ENCODE measurements around the gene KCNQ1OT1. TPM values are rescaled to one million over a fixed set of nuclear protein-coding genes. Genes with fewer than 3 reads are reported as not detected.

Gene KCNQ1OT1
- total RNA-seq, 1 experiment from 2014 or later = 2.4 TPM

DNA sequence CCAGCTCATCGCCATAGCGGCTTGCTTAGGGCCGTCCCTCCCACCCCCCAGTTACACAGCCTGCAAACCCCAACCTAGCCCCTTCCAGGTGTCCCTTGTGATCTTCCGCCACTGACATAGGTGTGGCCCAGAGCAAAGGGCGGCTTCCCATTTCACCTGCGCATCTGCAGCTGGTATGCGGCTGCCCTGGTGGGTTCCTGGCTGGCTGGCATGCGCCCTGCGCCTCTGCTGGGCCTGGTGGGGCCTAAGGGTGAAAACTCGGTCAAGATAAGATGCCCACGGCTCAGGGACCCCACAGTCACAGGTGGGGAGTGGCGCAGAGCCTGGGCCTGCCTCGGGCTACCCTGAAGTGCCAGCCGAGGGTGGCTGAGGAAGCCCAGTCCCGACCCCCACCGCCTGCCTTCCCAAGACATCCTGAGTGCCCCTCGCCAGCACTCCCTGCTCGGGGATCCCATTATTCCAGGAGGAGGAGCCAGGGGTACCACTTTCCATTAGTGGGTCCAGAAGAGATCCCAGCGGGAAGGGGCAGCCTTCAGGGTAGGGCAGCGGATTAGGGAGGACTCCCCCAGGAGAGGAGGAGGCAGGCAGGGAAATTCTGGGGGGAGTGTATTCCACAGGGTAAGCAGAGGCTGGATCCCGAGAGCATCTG lies 36.9 kb upstream of the KCNQ1OT1 start (continued):
- TF ChIP-seq RORB (CRISPR knock-in tag; IDR thresholded peaks at IDR 0.05) (no peak), ELF4 (CRISPR knock-in tag; IDR thresholded peaks at IDR 0.05; ENCODE audit: low read depth) (no peak), SMAD3 (CRISPR knock-in tag; IDR thresholded peaks at IDR 0.05; ENCODE audit: borderline replicate concordance) (no peak), NR2C2 (CRISPR knock-in tag; IDR thresholded peaks at IDR 0.05) (no peak), MXD4 (CRISPR knock-in tag; IDR thresholded peaks at IDR 0.05; ENCODE audit: borderline replicate concordance) (no peak), NFATC4 (CRISPR knock-in tag; IDR thresholded peaks at IDR 0.05) (no peak), CBFB (CRISPR knock-in tag; IDR thresholded peaks at IDR 0.05; ENCODE audit: low read depth) (no peak), NFE2L1 (CRISPR knock-in tag; IDR thresholded peaks at IDR 0.05) (no peak), ATF1 (CRISPR knock-in tag; IDR thresholded peaks at IDR 0.05) (no peak)
- TF ChIP-seq, protein P1, sequence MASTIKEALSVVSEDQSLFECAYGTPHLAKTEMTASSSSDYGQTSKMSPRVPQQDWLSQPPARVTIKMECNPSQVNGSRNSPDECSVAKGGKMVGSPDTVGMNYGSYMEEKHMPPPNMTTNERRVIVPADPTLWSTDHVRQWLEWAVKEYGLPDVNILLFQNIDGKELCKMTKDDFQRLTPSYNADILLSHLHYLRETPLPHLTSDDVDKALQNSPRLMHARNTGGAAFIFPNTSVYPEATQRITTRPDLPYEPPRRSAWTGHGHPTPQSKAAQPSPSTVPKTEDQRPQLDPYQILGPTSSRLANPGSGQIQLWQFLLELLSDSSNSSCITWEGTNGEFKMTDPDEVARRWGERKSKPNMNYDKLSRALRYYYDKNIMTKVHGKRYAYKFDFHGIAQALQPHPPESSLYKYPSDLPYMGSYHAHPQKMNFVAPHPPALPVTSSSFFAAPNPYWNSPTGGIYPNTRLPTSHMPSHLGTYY (CRISPR knock-in tag; IDR thresholded peaks at IDR 0.05) = no peak
- TF ChIP-seq, protein P2, sequence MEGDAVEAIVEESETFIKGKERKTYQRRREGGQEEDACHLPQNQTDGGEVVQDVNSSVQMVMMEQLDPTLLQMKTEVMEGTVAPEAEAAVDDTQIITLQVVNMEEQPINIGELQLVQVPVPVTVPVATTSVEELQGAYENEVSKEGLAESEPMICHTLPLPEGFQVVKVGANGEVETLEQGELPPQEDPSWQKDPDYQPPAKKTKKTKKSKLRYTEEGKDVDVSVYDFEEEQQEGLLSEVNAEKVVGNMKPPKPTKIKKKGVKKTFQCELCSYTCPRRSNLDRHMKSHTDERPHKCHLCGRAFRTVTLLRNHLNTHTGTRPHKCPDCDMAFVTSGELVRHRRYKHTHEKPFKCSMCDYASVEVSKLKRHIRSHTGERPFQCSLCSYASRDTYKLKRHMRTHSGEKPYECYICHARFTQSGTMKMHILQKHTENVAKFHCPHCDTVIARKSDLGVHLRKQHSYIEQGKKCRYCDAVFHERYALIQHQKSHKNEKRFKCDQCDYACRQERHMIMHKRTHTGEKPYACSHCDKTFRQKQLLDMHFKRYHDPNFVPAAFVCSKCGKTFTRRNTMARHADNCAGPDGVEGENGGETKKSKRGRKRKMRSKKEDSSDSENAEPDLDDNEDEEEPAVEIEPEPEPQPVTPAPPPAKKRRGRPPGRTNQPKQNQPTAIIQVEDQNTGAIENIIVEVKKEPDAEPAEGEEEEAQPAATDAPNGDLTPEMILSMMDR (IDR thresholded peaks at IDR 0.05) = no peak
- TF ChIP-seq, protein P3, sequence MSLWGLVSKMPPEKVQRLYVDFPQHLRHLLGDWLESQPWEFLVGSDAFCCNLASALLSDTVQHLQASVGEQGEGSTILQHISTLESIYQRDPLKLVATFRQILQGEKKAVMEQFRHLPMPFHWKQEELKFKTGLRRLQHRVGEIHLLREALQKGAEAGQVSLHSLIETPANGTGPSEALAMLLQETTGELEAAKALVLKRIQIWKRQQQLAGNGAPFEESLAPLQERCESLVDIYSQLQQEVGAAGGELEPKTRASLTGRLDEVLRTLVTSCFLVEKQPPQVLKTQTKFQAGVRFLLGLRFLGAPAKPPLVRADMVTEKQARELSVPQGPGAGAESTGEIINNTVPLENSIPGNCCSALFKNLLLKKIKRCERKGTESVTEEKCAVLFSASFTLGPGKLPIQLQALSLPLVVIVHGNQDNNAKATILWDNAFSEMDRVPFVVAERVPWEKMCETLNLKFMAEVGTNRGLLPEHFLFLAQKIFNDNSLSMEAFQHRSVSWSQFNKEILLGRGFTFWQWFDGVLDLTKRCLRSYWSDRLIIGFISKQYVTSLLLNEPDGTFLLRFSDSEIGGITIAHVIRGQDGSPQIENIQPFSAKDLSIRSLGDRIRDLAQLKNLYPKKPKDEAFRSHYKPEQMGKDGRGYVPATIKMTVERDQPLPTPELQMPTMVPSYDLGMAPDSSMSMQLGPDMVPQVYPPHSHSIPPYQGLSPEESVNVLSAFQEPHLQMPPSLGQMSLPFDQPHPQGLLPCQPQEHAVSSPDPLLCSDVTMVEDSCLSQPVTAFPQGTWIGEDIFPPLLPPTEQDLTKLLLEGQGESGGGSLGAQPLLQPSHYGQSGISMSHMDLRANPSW (CRISPR knock-in tag; conservative IDR thresholded peaks at IDR 0.05; ENCODE audit: low read depth) = no peak

DNA sequence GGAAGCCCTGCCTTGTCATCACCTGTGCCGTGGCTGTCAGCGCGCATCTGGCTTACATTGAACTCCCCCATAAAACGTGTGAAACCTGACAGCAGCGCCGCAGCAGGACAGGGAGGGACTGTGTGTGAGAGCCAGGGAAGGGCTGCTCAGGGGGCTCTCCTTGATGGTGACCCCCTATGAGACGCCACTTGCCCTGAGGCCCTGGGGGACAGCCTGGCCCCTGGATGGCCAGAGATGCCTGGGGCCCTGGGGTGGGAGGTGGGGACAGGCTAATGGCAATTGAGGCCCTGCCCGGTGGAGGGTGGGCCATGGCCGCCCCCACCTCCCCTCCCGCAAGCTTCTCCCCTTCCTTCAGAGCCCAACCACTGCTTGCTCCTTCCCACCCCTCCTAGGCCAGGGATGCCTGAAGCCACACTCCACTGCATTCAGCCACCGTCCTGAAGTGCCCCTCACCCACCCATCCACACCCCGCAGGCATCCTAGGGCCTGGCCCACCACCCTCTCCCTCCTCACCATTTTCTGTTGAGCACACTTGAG lies 35.3 kb upstream of the KCNQ1OT1 start:
- no peak for DNase-seq (ENCODE audit: low spot score)
- Mint-ChIP-seq H3K27me3 (ENCODE audit: low read depth) (peaks cover 53% of the 10 kb centered on the region), H3K9me3 (no peaks in the 10 kb centered on the region), H3K4me1 (no peaks in the 10 kb centered on the region), H3K36me3 (no peaks in the 10 kb centered on the region), H3K4me3 (no peak overlapping the region), H3K27ac (no peak overlapping the region)
- POLR2A ChIA-PET = no interaction called here
- CTCF ChIA-PET = no interaction called here
- no peak for ATAC-seq
- TF ChIP-seq ZNF263 (CRISPR knock-in tag; IDR thresholded peaks at IDR 0.05; ENCODE audit: low read depth) (no peak), TCF7 (CRISPR knock-in tag; IDR thresholded peaks at IDR 0.05; ENCODE audit: low read depth) (no peak), SP1 (CRISPR knock-in tag; conservative IDR thresholded peaks at IDR 0.05) (no peak), ZNF317 (CRISPR knock-in tag; IDR thresholded peaks at IDR 0.05; ENCODE audit: borderline replicate concordance, low read depth) (no peak), ELF4 (CRISPR knock-in tag; IDR thresholded peaks at IDR 0.05; ENCODE audit: low read depth) (no peak), ZNF423 (CRISPR knock-in tag; IDR thresholded peaks at IDR 0.05) (no peak), SOX15 (CRISPR knock-in tag; IDR thresholded peaks at IDR 0.05) (no peak), ZNF232 (CRISPR knock-in tag; IDR thresholded peaks at IDR 0.05) (no peak), TEAD1 (CRISPR knock-in tag; IDR thresholded peaks at IDR 0.05) (no peak), IRF2 (CRISPR knock-in tag; IDR thresholded peaks at IDR 0.05; ENCODE audit: borderline replicate concordance, low read depth) (no peak)
- TF ChIP-seq, protein P4, sequence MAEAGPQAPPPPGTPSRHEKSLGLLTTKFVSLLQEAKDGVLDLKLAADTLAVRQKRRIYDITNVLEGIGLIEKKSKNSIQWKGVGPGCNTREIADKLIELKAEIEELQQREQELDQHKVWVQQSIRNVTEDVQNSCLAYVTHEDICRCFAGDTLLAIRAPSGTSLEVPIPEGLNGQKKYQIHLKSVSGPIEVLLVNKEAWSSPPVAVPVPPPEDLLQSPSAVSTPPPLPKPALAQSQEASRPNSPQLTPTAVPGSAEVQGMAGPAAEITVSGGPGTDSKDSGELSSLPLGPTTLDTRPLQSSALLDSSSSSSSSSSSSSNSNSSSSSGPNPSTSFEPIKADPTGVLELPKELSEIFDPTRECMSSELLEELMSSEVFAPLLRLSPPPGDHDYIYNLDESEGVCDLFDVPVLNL (CRISPR knock-in tag; IDR thresholded peaks at IDR 0.05; ENCODE audit: borderline replicate concordance, low read depth) = no peak
- TF ChIP-seq, protein P5, sequence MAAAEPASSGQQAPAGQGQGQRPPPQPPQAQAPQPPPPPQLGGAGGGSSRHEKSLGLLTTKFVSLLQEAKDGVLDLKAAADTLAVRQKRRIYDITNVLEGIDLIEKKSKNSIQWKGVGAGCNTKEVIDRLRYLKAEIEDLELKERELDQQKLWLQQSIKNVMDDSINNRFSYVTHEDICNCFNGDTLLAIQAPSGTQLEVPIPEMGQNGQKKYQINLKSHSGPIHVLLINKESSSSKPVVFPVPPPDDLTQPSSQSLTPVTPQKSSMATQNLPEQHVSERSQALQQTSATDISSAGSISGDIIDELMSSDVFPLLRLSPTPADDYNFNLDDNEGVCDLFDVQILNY (CRISPR knock-in tag; IDR thresholded peaks at IDR 0.05) = no peak
- TF ChIP-seq, protein P6, sequence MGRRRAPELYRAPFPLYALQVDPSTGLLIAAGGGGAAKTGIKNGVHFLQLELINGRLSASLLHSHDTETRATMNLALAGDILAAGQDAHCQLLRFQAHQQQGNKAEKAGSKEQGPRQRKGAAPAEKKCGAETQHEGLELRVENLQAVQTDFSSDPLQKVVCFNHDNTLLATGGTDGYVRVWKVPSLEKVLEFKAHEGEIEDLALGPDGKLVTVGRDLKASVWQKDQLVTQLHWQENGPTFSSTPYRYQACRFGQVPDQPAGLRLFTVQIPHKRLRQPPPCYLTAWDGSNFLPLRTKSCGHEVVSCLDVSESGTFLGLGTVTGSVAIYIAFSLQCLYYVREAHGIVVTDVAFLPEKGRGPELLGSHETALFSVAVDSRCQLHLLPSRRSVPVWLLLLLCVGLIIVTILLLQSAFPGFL (CRISPR knock-in tag; IDR thresholded peaks at IDR 0.05; ENCODE audit: borderline replicate concordance) = no peak
- TF ChIP-seq, protein P7, sequence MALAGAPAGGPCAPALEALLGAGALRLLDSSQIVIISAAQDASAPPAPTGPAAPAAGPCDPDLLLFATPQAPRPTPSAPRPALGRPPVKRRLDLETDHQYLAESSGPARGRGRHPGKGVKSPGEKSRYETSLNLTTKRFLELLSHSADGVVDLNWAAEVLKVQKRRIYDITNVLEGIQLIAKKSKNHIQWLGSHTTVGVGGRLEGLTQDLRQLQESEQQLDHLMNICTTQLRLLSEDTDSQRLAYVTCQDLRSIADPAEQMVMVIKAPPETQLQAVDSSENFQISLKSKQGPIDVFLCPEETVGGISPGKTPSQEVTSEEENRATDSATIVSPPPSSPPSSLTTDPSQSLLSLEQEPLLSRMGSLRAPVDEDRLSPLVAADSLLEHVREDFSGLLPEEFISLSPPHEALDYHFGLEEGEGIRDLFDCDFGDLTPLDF (CRISPR knock-in tag; IDR thresholded peaks at IDR 0.05) = no peak
